ENCODE data around the gene TNFRSF6B. TPM values are rescaled to one million over a fixed set of nuclear protein-coding genes. Genes with fewer than 3 reads are reported as not detected.
"Not testable (repeated sequence)": the region's sequence is repeated elsewhere in the genome, so short reads cannot be mapped to it uniquely, and the experiment has no call there.

The TNFRSF6B gene
- total RNA-seq, 1 experiment from 2014 or later: not detected

- in situ Hi-C loops (cut with HindIII; ENCODE audit: low pct_unique_long_range_greater_than_20kb, low sequenced_read_pairs): no loop called here
- DNase-seq (ENCODE audit: low read depth, low spot score) (no peak), ATAC-seq (no peak)
- Histone ChIP-seq H3K4me3 (ENCODE audit: low read depth in 2 of 2, low read length in 2 of 2) (no peak overlapping the region), H3K9me3 (ENCODE audit: control insufficient read depth, insufficient read depth, low read depth, low read length) (no peaks in the 10 kb centered on the region), H3K4me1 (ENCODE audit: control insufficient read depth, insufficient read depth, low read length) (no peaks in the 10 kb centered on the region), H3K27me3 (ENCODE audit: control insufficient read depth, insufficient read depth, low read length) (no peaks in the 10 kb centered on the region), H3K36me3 (ENCODE audit: control insufficient read depth, insufficient read depth, low read length) (no peaks in the 10 kb centered on the region), H3K27ac (ENCODE audit: low read length) (no peak overlapping the region)
- ChIA-PET CTCF (no interaction called here), POLR2A (no interaction called here)
- TF ChIP-seq, protein P1, sequence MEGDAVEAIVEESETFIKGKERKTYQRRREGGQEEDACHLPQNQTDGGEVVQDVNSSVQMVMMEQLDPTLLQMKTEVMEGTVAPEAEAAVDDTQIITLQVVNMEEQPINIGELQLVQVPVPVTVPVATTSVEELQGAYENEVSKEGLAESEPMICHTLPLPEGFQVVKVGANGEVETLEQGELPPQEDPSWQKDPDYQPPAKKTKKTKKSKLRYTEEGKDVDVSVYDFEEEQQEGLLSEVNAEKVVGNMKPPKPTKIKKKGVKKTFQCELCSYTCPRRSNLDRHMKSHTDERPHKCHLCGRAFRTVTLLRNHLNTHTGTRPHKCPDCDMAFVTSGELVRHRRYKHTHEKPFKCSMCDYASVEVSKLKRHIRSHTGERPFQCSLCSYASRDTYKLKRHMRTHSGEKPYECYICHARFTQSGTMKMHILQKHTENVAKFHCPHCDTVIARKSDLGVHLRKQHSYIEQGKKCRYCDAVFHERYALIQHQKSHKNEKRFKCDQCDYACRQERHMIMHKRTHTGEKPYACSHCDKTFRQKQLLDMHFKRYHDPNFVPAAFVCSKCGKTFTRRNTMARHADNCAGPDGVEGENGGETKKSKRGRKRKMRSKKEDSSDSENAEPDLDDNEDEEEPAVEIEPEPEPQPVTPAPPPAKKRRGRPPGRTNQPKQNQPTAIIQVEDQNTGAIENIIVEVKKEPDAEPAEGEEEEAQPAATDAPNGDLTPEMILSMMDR (IDR thresholded peaks at IDR 0.05): no peak
- intact Hi-C loops (cut with micrococcal nuclease; ENCODE audit: unreplicated experiment): no loop called here
- BruUV-seq (replicated peaks): no TSS peak
Measured at GRCh38 chr20:63667858-63668257, 28.6 kb upstream of the TNFRSF6B start.

DNA sequence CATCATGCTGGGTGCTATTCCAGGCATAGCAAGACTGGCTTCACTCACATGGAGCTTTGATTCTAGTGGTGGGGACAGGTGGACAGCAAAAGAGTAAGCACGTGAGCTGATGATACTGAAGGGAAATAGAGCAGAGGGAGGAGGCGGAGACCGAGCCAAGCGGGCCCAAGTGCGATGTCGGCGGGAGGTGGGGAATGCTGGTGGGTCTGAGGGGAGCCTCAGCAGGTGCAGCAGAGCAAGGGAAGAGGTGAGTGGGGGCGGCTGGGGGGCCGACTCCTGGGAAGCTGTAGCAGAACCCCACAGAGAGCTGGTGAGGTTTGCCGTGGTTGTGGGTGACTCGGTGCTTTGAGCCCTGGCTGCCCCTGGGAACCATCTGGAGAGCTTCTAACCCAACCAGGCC, 28.1 kb upstream of the TNFRSF6B start:
- no peak overlapping the region for H3K27ac ChIP-seq (ENCODE audit: low read length)
- no peaks in the 10 kb centered on the region for H3K36me3 ChIP-seq (ENCODE audit: control insufficient read depth, insufficient read depth, low read length)
- H3K27me3 ChIP-seq (ENCODE audit: control insufficient read depth, insufficient read depth, low read length): no peaks in the 10 kb centered on the region
- H3K9me3 ChIP-seq (ENCODE audit: control insufficient read depth, insufficient read depth, low read depth, low read length): no peaks in the 10 kb centered on the region
- ATAC-seq: no peak
- H3K4me1 ChIP-seq (ENCODE audit: control insufficient read depth, insufficient read depth, low read length): no peaks in the 10 kb centered on the region
- ChIA-PET POLR2A (no interaction called here), CTCF (no interaction called here)
- no peak for DNase-seq (ENCODE audit: low read depth, low spot score)
- in situ Hi-C loops (cut with HindIII; ENCODE audit: low pct_unique_long_range_greater_than_20kb, low sequenced_read_pairs): no loop called here
- no peak overlapping the region for H3K4me3 ChIP-seq (ENCODE audit: low read depth in 2 of 2, low read length in 2 of 2)
- intact Hi-C loops (cut with micrococcal nuclease; ENCODE audit: unreplicated experiment): no loop called here
- TF ChIP-seq, protein P1 (IDR thresholded peaks at IDR 0.05): no peak
- TF ChIP-seq POLR2AphosphoS5 (IDR thresholded peaks at IDR 0.05; ENCODE audit: low read depth, low read length) (no peak), REST (IDR thresholded peaks at IDR 0.05; ENCODE audit: insufficient read depth in 1 of 2, low read depth in 2 of 2, low read length in 1 of 2) (no peak), TCF7L2 (IDR thresholded peaks at IDR 0.05; ENCODE audit: low read depth, low read length) (no peak), SIN3A (IDR thresholded peaks at IDR 0.05; ENCODE audit: borderline replicate concordance, insufficient read depth, low read depth, low read length) (no peak)
- BruUV-seq (replicated peaks): no TSS peak

GRCh38 chr20:63671695-63672094, 24.8 kb upstream of the TNFRSF6B start:
- POLR2A ChIA-PET; H3K4me3 ChIP-seq (ENCODE audit: low read depth in 2 of 2, low read length in 2 of 2); CTCF ChIA-PET; intact Hi-C loops (cut with micrococcal nuclease; ENCODE audit: unreplicated experiment); H3K27me3 ChIP-seq (ENCODE audit: control insufficient read depth, insufficient read depth, low read length); BruUV-seq (replicated peaks); DNase-seq (ENCODE audit: low read depth, low spot score); H3K27ac ChIP-seq (ENCODE audit: low read length); H3K4me1 ChIP-seq (ENCODE audit: control insufficient read depth, insufficient read depth, low read length); ATAC-seq; in situ Hi-C loops (cut with HindIII; ENCODE audit: low pct_unique_long_range_greater_than_20kb, low sequenced_read_pairs); H3K9me3 ChIP-seq (ENCODE audit: control insufficient read depth, insufficient read depth, low read depth, low read length); H3K36me3 ChIP-seq (ENCODE audit: control insufficient read depth, insufficient read depth, low read length): not testable (repeated sequence)

All from Panc1 (cell line).